ENCODE data around the gene PIGA.
"Not testable (repeated sequence)": the region's sequence is repeated elsewhere in the genome, so short reads cannot be mapped to it uniquely, and the experiment has no call there.

Gene PIGA

GRCh38 chrX:15277604-15278003 is 57.7 kb downstream of the PIGA start:
- FAIRE-seq (no peak), DNase-seq (ENCODE audit: insufficient read length) (no peak)
- no peak for TF ChIP-seq TAF1 (IDR thresholded peaks at IDR 0.05; ENCODE audit: borderline replicate concordance, low read depth, low read length)
- TF ChIP-seq POLR2A (IDR thresholded peaks at IDR 0.05; ENCODE audit: low read depth, low read length) = no peak
- no peak for TF ChIP-seq POLR2AphosphoS5 (IDR thresholded peaks at IDR 0.05; ENCODE audit: low read depth, low read length)

GRCh38 chrX:15274946-15275345 is 60.4 kb downstream of the PIGA start:
- no peak for DNase-seq (ENCODE audit: insufficient read length)
- no peak for FAIRE-seq
- TF ChIP-seq POLR2AphosphoS5 (IDR thresholded peaks at IDR 0.05; ENCODE audit: low read depth, low read length) = no peak
- TF ChIP-seq TAF1 (IDR thresholded peaks at IDR 0.05; ENCODE audit: borderline replicate concordance, low read depth, low read length) = no peak

DNA sequence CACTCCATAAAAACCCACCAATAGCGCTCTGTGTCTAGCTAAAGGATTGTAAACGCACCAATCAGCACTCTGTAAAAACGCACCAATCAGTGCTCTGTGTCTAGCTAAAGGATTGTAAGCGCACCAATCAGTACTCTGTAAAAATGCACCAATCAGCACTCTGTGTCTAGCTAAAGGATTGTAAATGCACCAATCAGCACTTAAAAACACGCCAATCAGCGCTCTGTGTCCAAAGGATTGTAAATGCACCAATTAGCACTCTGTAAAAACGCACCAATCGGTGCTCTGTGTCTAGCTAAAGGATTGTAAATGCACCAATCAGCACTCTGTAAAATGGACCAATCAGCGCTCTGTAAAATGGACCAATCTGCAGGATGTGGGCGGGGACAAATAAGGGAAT is 62.0 kb downstream of the PIGA start:
- DNase-seq (ENCODE audit: insufficient read length); FAIRE-seq: not testable (repeated sequence)

DNA sequence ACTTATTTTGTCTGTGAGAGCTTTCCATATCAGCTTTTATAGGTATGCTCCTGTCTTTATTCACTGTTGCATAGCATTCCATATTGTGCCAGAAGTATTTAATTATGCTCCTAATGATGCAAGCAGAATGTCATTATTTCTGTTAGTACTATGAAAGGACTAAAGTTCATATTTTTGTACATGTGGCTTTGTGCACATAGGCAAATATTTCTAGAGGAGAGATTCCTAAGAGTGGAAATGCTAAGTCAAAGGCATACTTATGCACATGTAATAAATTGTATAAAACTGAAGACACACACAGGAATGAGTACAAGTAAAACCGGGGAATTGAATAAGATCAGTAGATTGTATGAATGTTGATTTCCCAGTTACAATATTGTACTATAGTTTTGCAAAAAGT is 63.6 kb downstream of the PIGA start:
- DNase-seq (ENCODE audit: insufficient read length) (no peak), FAIRE-seq (no peak)
- TF ChIP-seq TAF1 (IDR thresholded peaks at IDR 0.05; ENCODE audit: borderline replicate concordance, low read depth, low read length) = no peak
- TF ChIP-seq POLR2A (IDR thresholded peaks at IDR 0.05; ENCODE audit: low read depth, low read length) = no peak
- no peak for TF ChIP-seq POLR2AphosphoS5 (IDR thresholded peaks at IDR 0.05; ENCODE audit: low read depth, low read length)

- DNase-seq (ENCODE audit: insufficient read length) (no peak), FAIRE-seq (peak; percentile 62)
Measured at GRCh38 chrX:15269618-15270521, 65.5 kb downstream of the PIGA start, which contains the start of gene ASB9. Gene ASB9 (minus strand): TSS chrX:15270083. CDS start chrX:15269874, 209 bp downstream.

More at GRCh38 chrX:15269618-15270521, 65.5 kb downstream of the PIGA start, which contains the start of gene ASB9:
- TF ChIP-seq TAF1 (IDR thresholded peaks at IDR 0.05; ENCODE audit: borderline replicate concordance, low read depth, low read length) (no peak), POLR2AphosphoS5 (IDR thresholded peaks at IDR 0.05; ENCODE audit: low read depth, low read length) (no peak), POLR2A (IDR thresholded peaks at IDR 0.05; ENCODE audit: low read depth, low read length) (no peak)

Data from GM12892 (cell line).